ENCODE results near the gene BBS10. TPM values are rescaled to one million over a fixed set of nuclear protein-coding genes. Genes with fewer than 3 reads are reported as not detected.

Gene BBS10
- total RNA-seq, 1 experiment from 2014 or later, result 7.5 TPM

GRCh38 chr12:76345569-76345968, 2.6 kb downstream of the BBS10 start:
- H3K9ac ChIP-seq (ENCODE audit: low read length), result no peak overlapping the region
- H3F3A ChIP-seq (ENCODE audit: low read length, unreplicated experiment), result no peaks in the 10 kb centered on the region
- BruUV-seq (replicated peaks), result no TSS peak
- CTCF ChIA-PET, result interaction anchor here (1.0 kb wide), 1 partner anchor 861 kb away, joined by 3 read pairs; no protein-coding TSS in a partner anchor
- intact Hi-C loops (cut with micrococcal nuclease), result loop anchor here (5.0 to 10.0 kb wide), 3 partner anchors 209 to 833 kb away; partner anchors contain the start of genes KRR1 and OSBPL8
- no peaks in the 10 kb centered on the region for H3K9me2 ChIP-seq (replicated peaks; ENCODE audit: low read length)
- 0 out of 2 replicates have a peak, but pooled peaks cover 4% of the 10 kb centered on the region for H4K20me1 ChIP-seq (ENCODE audit: low read length)
- no peak overlapping the region for H3K4me2 ChIP-seq (ENCODE audit: low read length)
- no peaks in the 10 kb centered on the region for H3K9me3 ChIP-seq (ENCODE audit: low read length)
- H3K4me3 ChIP-seq (ENCODE audit: low read length), result no peak overlapping the region
- peaks cover 30% of the 10 kb centered on the region for H3K4me1 ChIP-seq (ENCODE audit: insufficient read depth, low read length)
- POLR2A ChIA-PET (ENCODE audit: unreplicated experiment), result interaction anchor here (0.5 kb wide), 1 partner anchor 186 kb away, joined by 3 read pairs; no protein-coding TSS in a partner anchor
- H3K36me3 ChIP-seq (ENCODE audit: low read depth, low read length), result no peaks in the 10 kb centered on the region
- H2AFZ ChIP-seq (ENCODE audit: low read length), result no peak overlapping the region
- no peak overlapping the region for H3K27ac ChIP-seq (ENCODE audit: low read length)
- no peak for ATAC-seq
- no peaks in the 10 kb centered on the region for H3K27me3 ChIP-seq (ENCODE audit: low read length)
- TF ChIP-seq EZH2 (IDR thresholded peaks at IDR 0.05; ENCODE audit: low read length, unreplicated experiment) (no peak), EZH2phosphoT487 (IDR thresholded peaks at IDR 0.05; ENCODE audit: borderline replicate concordance, low read length) (no peak)
- TF ChIP-seq, protein P1, sequence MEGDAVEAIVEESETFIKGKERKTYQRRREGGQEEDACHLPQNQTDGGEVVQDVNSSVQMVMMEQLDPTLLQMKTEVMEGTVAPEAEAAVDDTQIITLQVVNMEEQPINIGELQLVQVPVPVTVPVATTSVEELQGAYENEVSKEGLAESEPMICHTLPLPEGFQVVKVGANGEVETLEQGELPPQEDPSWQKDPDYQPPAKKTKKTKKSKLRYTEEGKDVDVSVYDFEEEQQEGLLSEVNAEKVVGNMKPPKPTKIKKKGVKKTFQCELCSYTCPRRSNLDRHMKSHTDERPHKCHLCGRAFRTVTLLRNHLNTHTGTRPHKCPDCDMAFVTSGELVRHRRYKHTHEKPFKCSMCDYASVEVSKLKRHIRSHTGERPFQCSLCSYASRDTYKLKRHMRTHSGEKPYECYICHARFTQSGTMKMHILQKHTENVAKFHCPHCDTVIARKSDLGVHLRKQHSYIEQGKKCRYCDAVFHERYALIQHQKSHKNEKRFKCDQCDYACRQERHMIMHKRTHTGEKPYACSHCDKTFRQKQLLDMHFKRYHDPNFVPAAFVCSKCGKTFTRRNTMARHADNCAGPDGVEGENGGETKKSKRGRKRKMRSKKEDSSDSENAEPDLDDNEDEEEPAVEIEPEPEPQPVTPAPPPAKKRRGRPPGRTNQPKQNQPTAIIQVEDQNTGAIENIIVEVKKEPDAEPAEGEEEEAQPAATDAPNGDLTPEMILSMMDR (conservative IDR thresholded peaks at IDR 0.05; ENCODE audit: low read depth, low read length), result no peak
- peaks cover 37% of the 10 kb centered on the region for H3K79me2 ChIP-seq (ENCODE audit: low read length)
- peak; percentile 13 for DNase-seq

- TF ChIP-seq EZH2phosphoT487 (IDR thresholded peaks at IDR 0.05; ENCODE audit: borderline replicate concordance, low read length) (no peak), EZH2 (IDR thresholded peaks at IDR 0.05; ENCODE audit: low read length, unreplicated experiment) (no peak)
- TF ChIP-seq, protein P1 (conservative IDR thresholded peaks at IDR 0.05; ENCODE audit: low read depth, low read length), result no peak
- peak; percentile 41 for DNase-seq
- Histone ChIP-seq H3K9me3 (ENCODE audit: low read length) (no peaks in the 10 kb centered on the region), H3F3A (ENCODE audit: low read length, unreplicated experiment) (no peaks in the 10 kb centered on the region), H3K36me3 (ENCODE audit: low read depth, low read length) (no peaks in the 10 kb centered on the region), H3K4me3 (ENCODE audit: low read length) (no peak overlapping the region), H2AFZ (ENCODE audit: low read length) (no peak overlapping the region), H3K79me2 (ENCODE audit: low read length) (peaks cover 22% of the 10 kb centered on the region), H4K20me1 (ENCODE audit: low read length) (0 out of 2 replicates have a peak, but pooled peaks cover 1% of the 10 kb centered on the region), H3K27me3 (ENCODE audit: low read length) (no peaks in the 10 kb centered on the region), H3K4me2 (ENCODE audit: low read length) (no peak overlapping the region), H3K9me2 (replicated peaks; ENCODE audit: low read length) (no peaks in the 10 kb centered on the region), H3K9ac (ENCODE audit: low read length) (no peak overlapping the region), H3K4me1 (ENCODE audit: insufficient read depth, low read length) (peaks cover 25% of the 10 kb centered on the region), H3K27ac (ENCODE audit: low read length) (no peak overlapping the region)
- POLR2A ChIA-PET (ENCODE audit: unreplicated experiment), result no interaction called here
- CTCF ChIA-PET, result no interaction called here
- intact Hi-C loops (cut with micrococcal nuclease), result loop anchor here (10.0 kb wide), 1 partner anchor 213 kb away; the partner anchor contains the start of gene OSBPL8
- ATAC-seq, result peak; percentile 67
- no TSS peak for BruUV-seq (replicated peaks)
These were observed 6.7 kb downstream of the BBS10 start for GRCh38 chr12:76341436-76342030.

Data from PC-3 (cell line).